Measurements from ENCODE around the gene TRAF7.

TRAF7 gene

GRCh38 chr16:2148714-2149629 is 6.6 kb upstream of the TRAF7 start:
- no peak for DNase-seq

- DNase-seq: no peak
These were observed 5.8 kb upstream of the TRAF7 start for GRCh38 chr16:2149630-2150417.

- DNase-seq: no peak
These were observed 5.0 kb upstream of the TRAF7 start for GRCh38 chr16:2150418-2151187.

- DNase-seq: no peak
These were observed 4.1 kb upstream of the TRAF7 start for GRCh38 chr16:2151188-2152091.

GRCh38 chr16:2152695-2153506 is 2.7 kb upstream of the TRAF7 start:
- DNase-seq: no peak

GRCh38 chr16:2154533-2155090 is 970 bp upstream of the TRAF7 start:
- DNase-seq: no peak

GRCh38 chr16:2155977-2156848 is 631 bp downstream of the TRAF7 start:
- no peak for DNase-seq

GRCh38 chr16:2156849-2157224 is 1.3 kb downstream of the TRAF7 start:
- no peak for DNase-seq

GRCh38 chr16:2157480-2158261 is 2.1 kb downstream of the TRAF7 start:
- no peak for DNase-seq

- no peak for DNase-seq
These were observed 2.7 kb downstream of the TRAF7 start for GRCh38 chr16:2158262-2158638.

- DNase-seq: no peak
These were observed 3.7 kb downstream of the TRAF7 start for GRCh38 chr16:2159175-2159838.

- DNase-seq: no peak
These were observed 5.5 kb downstream of the TRAF7 start for GRCh38 chr16:2160915-2161551.

GRCh38 chr16:2161911-2162310 is 6.3 kb downstream of the TRAF7 start:
- DNase-seq: no peak

- DNase-seq: no peak
These were observed 7.1 kb downstream of the TRAF7 start for GRCh38 chr16:2162676-2163118.

GRCh38 chr16:2163211-2163881 is 7.8 kb downstream of the TRAF7 start:
- DNase-seq: no peak

- no peak for DNase-seq
These were observed 10.3 kb downstream of the TRAF7 start for GRCh38 chr16:2165861-2166260.
